ENCODE results near the gene SNCA.
A peak's percentile ranks its signal among the peaks of the same experiment; 100 is the strongest.

SNCA gene

GRCh38 chr4:89781321-89781720, 55.6 kb downstream of the SNCA start:
- no peak for DNase-seq (ENCODE audit: low read depth)
- TF ChIP-seq CTCF (conservative IDR thresholded peaks at IDR 0.05; ENCODE audit: low read depth, low read length) = no peak
- H3K4me3 ChIP-seq (ENCODE audit: low read depth, low read length) = no peak overlapping the region

GRCh38 chr4:89773805-89774204, 63.2 kb downstream of the SNCA start:
- no peak for TF ChIP-seq CTCF (conservative IDR thresholded peaks at IDR 0.05; ENCODE audit: low read depth, low read length)
- no peak overlapping the region for H3K4me3 ChIP-seq (ENCODE audit: low read depth, low read length)
- DNase-seq (ENCODE audit: low read depth) = no peak

GRCh38 chr4:89769856-89770255, 67.1 kb downstream of the SNCA start:
- no peak overlapping the region for H3K4me3 ChIP-seq (ENCODE audit: low read depth, low read length)
- no peak for TF ChIP-seq CTCF (conservative IDR thresholded peaks at IDR 0.05; ENCODE audit: low read depth, low read length)
- DNase-seq (ENCODE audit: low read depth) = no peak

- H3K4me3 ChIP-seq (ENCODE audit: low read depth, low read length) = no peak overlapping the region
- TF ChIP-seq CTCF (conservative IDR thresholded peaks at IDR 0.05; ENCODE audit: low read depth, low read length) = no peak
- DNase-seq (ENCODE audit: low read depth) = no peak
These were observed 69.0 kb downstream of the SNCA start for GRCh38 chr4:89767924-89768323.

DNA sequence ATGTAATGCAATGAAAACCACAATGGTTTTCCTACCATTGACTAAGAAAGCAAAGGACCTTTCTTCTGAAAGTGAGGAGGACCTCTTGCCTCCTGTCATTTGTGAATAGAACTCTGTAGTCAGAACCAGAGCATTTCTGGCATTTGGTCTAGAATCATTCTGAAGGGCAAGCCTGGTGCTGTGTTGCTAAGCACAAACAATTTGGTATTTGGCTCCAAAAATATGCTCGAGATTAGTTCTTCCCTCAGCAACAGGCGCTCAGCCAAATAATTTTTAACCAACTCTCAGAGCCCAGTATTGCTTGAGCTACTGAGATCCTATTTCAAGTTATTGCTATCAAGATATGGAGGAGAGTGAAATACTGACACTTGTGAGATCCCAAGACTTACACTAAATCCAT, 71.0 kb downstream of the SNCA start:
- DNase-seq (ENCODE audit: low read depth) = peak; percentile 95
- TF ChIP-seq CTCF (conservative IDR thresholded peaks at IDR 0.05; ENCODE audit: low read depth, low read length) = no peak
- no peak overlapping the region for H3K4me3 ChIP-seq (ENCODE audit: low read depth, low read length)

- no peak overlapping the region for H3K4me3 ChIP-seq (ENCODE audit: low read depth, low read length)
- DNase-seq (ENCODE audit: low read depth) = no peak
- no peak for TF ChIP-seq CTCF (conservative IDR thresholded peaks at IDR 0.05; ENCODE audit: low read depth, low read length)
These were observed 71.4 kb downstream of the SNCA start for GRCh38 chr4:89765528-89765927.

- no peak for TF ChIP-seq CTCF (conservative IDR thresholded peaks at IDR 0.05; ENCODE audit: low read depth, low read length)
- H3K4me3 ChIP-seq (ENCODE audit: low read depth, low read length) = no peak overlapping the region
- DNase-seq (ENCODE audit: low read depth) = no peak
These were observed 74.7 kb downstream of the SNCA start for GRCh38 chr4:89762311-89762710.
